ENCODE results near the gene ACVR1C. TPM values are rescaled to one million over a fixed set of nuclear protein-coding genes. Genes with fewer than 3 reads are reported as not detected.

ACVR1C gene
- polyA plus RNA-seq (2011; rRNA removed) (0.01 and 0.04 TPM in 2 replicates), polyA minus RNA-seq (2011; rRNA and poly(A)+ RNA removed) (0.10 TPM in 1 of 2 replicates, not detected in the other)

GRCh38 chr2:157628477-157629415 lies at the start of gene ACVR1C:
ACVR1C (minus strand) TSS chr2:157628864; CDS start chr2:157628644, 220 bp downstream.
- Histone ChIP-seq H3K36me3 (ENCODE audit: control insufficient read depth, insufficient read depth, low read length) (no peaks in the 10 kb centered on the region), H3K27me3 (ENCODE audit: control insufficient read depth, insufficient read depth, low read length) (peaks cover 5% of the 10 kb centered on the region), H3K4me3 (ENCODE audit: low read depth, low read length) (peak within 1 kb of the TSS; percentile 40)
- POLR2A ChIA-PET: interaction anchor here (0.6 kb wide), 1 partner anchor 327 kb away, joined by 3 read pairs; no protein-coding TSS in a partner anchor
- no peak for DNase-seq (ENCODE audit: low read depth)
- peak; percentile 67 for TF ChIP-seq CTCF (IDR thresholded peaks at IDR 0.05; ENCODE audit: insufficient read depth, low read depth, low read length)
- CTCF ChIA-PET: interaction anchor here (0.6 to 2.2 kb wide), 17 partner anchors 8 to 326 kb away, joined by 3 to 6 read pairs (median 3); no protein-coding TSS in a partner anchor

DNA sequence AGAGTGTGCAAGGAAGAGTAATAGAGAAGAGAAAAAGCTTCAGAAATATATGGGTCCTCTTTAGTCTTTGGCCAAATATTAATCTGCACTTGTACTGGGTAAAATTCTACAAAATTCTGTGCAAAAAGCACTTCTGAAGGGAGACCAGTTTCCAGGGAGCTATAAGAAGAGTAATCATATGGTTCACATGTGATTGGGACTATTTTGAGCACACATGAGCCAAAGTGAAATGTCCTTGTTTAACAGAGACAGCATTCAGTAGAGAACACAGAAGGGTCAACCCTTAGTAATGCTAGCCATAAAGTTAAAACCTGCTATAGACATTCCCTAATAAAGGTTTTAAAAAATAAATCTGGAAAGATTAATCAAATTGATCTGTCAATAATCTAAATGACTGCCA lies 49.3 kb upstream of the ACVR1C start:
- no peaks in the 10 kb centered on the region for H3K36me3 ChIP-seq (ENCODE audit: control insufficient read depth, insufficient read depth, low read length)
- no peaks in the 10 kb centered on the region for H3K27me3 ChIP-seq (ENCODE audit: control insufficient read depth, insufficient read depth, low read length)
- TF ChIP-seq CTCF (IDR thresholded peaks at IDR 0.05; ENCODE audit: insufficient read depth, low read depth, low read length): no peak
- H3K4me3 ChIP-seq (ENCODE audit: low read depth, low read length): no peak overlapping the region
- ChIA-PET CTCF (no interaction called here), POLR2A (no interaction called here)
- DNase-seq (ENCODE audit: low read depth): no peak

DNA sequence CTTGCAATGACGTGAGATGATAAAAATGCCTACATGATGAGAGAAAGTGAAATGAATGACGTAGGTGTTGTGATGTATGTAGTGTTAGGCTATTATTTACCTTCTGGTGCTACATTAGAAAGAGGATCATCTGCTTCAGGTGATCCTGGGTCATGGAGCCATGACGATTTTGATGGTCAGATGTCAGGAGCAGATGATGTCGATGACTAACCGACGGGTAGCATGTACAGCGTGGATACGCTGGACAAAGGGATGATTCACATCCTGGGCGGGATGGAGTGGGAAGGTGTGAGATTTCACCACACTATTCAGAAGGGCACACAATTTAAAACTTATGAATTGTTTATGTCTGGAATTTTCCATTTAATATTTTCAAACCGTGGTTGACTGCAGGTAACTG lies 43.5 kb upstream of the ACVR1C start:
- CTCF ChIA-PET: no interaction called here
- Histone ChIP-seq H3K4me3 (ENCODE audit: low read depth, low read length) (no peak overlapping the region), H3K27me3 (ENCODE audit: control insufficient read depth, insufficient read depth, low read length) (no peaks in the 10 kb centered on the region), H3K36me3 (ENCODE audit: control insufficient read depth, insufficient read depth, low read length) (no peaks in the 10 kb centered on the region)
- POLR2A ChIA-PET: no interaction called here
- DNase-seq (ENCODE audit: low read depth): no peak
- TF ChIP-seq CTCF (IDR thresholded peaks at IDR 0.05; ENCODE audit: insufficient read depth, low read depth, low read length): no peak

- POLR2A ChIA-PET: no interaction called here
- Histone ChIP-seq H3K36me3 (ENCODE audit: control insufficient read depth, insufficient read depth, low read length) (no peaks in the 10 kb centered on the region), H3K4me3 (ENCODE audit: low read depth, low read length) (no peak overlapping the region), H3K27me3 (ENCODE audit: control insufficient read depth, insufficient read depth, low read length) (no peaks in the 10 kb centered on the region)
- no peak for DNase-seq (ENCODE audit: low read depth)
- CTCF ChIA-PET: no interaction called here
- no peak for TF ChIP-seq CTCF (IDR thresholded peaks at IDR 0.05; ENCODE audit: insufficient read depth, low read depth, low read length)
Observed at GRCh38 chr2:157662401-157662800, 33.7 kb upstream of the ACVR1C start.

- Histone ChIP-seq H3K27me3 (ENCODE audit: control insufficient read depth, insufficient read depth, low read length) (no peaks in the 10 kb centered on the region), H3K36me3 (ENCODE audit: control insufficient read depth, insufficient read depth, low read length) (no peaks in the 10 kb centered on the region), H3K4me3 (ENCODE audit: low read depth, low read length) (no peak overlapping the region)
- no peak for DNase-seq (ENCODE audit: low read depth)
- TF ChIP-seq CTCF (IDR thresholded peaks at IDR 0.05; ENCODE audit: insufficient read depth, low read depth, low read length): no peak
- CTCF ChIA-PET: no interaction called here
- POLR2A ChIA-PET: no interaction called here
Observed at GRCh38 chr2:157661776-157662175, 33.1 kb upstream of the ACVR1C start.

Measured in BJ (cell line).